NB4 (cell line): ENCODE measurements around the gene NEFH.

Experiments used
- CTCF ChIP-seq: IDR thresholded peaks from one replicate; pipeline ENCODE4 v1.5.1; 2012; ENCODE audit warnings: low read depth, low read length
- MAX ChIP-seq: IDR thresholded peaks from 2 replicates; pipeline ENCODE4 v1.6.1; 2011; ENCODE audit warnings: low read depth, low read length

GRCh38 chr22:29523761-29524160, 43.7 kb downstream of the NEFH start:
- TF ChIP-seq CTCF (no peak), MAX (no peak)
